ENCODE data around the gene DUS2.
"Not testable (repeated sequence)": the region's sequence is repeated elsewhere in the genome, so short reads cannot be mapped to it uniquely, and the experiment has no call there.

DUS2 gene

DNA sequence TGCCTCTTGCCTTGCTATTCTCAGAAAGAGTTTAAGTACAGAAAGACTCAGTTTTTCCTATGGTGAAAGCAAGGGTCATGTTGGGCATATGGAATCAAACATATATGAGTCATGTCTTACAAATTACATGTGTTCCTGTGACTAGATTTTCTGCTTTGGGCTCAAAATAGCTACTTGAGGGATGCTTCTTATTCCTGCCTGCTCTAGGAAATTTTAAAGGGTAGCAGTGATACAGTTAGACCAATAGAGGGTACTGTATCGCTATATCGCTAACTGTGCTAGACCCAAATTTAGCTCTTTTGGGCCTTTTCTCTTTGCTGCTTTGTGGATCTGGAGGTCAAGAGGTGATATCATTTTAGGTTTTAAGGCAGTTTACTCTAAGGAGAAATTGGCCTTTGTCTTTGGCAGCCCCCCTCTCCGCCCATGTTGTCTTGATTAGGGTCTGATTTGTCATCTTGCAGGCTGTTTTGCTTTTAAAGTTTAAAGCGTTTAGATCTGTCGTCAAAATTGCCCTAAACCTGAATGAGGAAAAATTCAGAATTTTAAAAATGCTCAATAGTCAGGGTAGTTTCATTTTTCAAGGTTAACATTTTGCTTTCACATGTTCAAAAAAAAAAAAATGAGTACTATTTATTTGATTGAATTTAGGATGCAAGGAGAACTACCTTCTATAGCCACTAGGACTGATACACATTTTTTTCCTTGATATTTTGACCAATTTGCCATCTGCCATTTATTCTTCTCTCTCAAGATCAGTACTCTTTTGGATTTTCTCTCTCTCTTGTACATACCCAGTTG, 70.9 kb downstream of the DUS2 start:
- no peak for DNase-seq

DNA sequence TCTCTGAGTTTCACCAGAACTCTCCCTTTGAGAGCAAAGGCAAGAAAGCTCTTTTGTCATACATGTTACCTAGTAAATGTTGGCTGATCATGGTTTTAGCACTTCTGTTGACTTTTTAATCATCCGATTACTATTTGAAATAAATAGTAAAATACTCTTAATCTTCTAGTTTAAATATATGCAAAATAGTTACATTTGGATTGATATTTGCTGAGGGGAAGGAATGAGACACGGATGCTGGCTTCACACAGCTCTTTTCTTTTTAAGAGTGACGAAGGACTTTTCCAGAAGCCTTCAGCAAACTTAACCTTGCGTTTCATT, 71.5 kb downstream of the DUS2 start:
- no peak for DNase-seq

DNA sequence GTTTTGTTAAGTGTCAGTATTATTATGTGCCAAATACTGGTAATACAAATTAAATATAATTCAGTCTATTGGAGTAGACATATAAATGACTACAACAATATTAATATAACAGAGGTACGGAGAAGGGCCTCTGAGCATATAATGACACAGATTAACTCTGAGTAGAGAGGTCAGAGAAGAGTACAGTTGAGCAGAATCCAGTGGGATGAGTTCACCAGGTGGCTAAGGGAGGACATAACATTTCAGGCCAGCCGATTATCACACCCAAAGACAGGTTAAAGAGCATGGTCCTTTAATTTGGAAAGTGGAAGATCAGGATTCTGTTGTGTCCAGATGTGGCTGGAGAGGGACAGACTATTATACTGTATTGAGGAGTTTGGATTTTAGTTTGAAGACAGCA, 73.4 kb downstream of the DUS2 start:
- DNase-seq: no peak

DNA sequence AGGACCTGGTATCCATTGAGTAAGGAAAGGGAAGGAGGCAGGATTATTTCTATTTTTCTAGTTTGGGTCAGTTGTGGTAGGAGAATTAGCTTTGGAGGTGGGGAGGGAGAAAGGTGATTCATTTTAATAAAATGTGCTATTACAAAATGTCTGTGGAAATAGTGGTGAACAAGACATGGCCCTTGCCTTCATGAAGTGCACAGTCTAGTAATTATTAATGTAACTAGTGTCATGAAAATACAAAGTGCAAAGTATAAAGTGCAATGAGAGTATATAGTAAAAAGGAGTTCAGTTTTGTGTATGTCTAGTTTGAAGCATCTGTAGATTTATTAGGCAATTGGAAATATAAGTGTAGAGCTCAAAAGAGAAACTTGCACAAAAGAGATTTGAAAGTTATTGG, 74.0 kb downstream of the DUS2 start:
- DNase-seq: no peak

DNA sequence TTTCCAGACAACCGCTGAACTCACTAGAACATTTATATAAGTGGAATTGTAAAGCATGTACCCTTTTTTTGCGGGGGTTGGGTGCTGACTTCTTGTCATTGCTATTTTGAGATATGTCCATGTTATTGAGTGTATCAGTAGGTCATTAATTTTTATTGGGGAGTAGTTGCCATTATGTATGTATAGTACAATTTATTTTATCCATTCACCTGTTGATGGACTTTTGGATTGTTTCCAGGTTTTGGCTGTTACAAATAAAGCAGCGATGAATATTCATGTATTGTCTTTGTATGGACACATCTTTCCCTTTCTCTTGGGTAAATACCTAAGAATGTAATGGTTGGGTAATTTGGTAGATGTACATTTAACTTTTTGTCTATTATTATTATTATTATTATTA, 74.8 kb downstream of the DUS2 start:
- DNase-seq: no peak

DNA sequence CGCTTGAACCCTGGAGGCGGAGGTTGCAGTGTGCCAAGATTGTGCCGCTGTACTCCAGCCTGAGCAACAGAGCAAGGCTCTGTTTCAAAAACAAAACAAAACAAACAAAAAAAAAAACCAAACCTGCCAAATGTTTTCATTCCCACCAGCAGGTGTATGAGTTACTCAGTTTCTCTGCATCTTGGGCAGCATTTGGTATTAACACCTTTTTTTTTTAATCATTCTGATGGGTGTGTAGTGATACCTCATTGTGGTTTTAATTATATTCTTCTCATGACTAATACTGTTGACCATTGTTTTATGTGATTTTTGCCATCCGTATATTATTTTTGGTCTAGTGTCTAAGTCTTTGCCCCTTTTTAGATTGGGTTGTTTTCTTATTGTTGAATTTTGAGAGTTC, 77.4 kb downstream of the DUS2 start:
- DNase-seq: no peak

DNA sequence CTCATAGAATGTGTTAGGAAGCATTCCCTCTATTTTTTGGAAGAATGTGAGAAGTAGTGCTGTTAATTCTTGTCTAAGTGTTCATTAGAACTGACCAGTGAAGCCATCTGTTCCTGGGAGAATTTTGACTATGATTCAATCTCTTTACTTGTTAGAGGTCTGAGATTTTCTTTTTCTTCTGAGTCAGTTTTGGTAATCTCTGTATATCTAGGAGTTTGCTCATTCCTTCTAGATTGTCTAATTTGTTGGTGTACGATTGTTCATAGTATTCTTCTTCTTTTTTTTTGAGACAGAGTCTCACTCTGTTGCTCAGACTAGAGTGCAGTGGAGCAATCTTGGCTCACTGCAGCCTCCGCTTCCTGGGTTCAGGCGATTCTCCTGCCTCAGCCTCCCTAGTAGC, 82.5 kb downstream of the DUS2 start:
- no peak for DNase-seq

DNA sequence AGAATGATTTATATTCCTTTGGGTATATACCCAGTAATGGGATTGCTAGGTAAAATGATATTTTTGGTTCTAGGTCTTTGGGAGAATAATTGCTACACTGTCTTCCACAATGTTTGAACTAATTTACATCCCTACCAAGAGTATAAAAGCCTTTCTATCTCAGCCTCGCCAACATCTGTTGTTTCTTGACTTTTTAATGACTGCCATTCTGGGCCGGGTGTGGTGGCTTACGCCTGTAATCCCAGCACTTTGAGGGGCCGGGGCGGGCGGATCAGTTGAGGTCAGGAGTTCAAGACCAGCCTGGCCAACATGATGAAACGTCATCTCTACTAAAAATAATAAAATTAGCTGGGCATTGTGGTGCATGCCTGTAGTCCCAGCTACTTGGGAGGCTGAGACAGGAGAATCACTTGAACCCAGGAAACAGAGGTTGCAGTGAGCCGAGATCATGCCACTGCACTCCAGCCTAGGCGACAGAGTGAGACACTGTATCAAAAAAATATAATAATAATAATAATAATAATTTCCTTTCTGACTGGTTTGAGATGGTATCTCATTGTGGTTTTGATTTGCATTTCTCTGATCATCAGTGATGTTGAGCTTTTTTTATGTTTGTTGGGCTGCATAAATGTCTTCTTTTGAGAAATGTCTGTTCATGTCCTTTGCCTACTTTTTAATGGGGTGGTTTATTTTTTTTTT, 84.3 kb downstream of the DUS2 start:
- DNase-seq: not testable (repeated sequence)

DNA sequence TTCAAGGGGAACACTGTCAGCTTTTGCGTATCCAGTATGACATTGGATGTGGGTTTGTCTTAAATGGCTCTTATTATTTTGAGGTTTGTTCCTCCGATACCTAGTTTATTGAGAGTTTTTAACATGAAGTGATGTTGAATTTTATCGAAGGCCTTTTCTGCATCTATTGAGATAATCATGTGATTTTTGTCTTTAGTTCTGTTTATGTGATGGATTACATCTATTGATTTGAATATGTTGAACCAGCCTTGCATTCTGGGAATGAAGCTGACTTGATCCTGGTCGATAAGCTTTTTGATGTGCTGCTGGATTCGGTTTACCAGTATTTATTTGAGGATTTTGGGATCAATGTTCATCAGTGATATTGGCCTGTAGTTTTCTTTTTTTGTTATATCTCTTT, 86.1 kb downstream of the DUS2 start:
- DNase-seq: not testable (repeated sequence)

DNA sequence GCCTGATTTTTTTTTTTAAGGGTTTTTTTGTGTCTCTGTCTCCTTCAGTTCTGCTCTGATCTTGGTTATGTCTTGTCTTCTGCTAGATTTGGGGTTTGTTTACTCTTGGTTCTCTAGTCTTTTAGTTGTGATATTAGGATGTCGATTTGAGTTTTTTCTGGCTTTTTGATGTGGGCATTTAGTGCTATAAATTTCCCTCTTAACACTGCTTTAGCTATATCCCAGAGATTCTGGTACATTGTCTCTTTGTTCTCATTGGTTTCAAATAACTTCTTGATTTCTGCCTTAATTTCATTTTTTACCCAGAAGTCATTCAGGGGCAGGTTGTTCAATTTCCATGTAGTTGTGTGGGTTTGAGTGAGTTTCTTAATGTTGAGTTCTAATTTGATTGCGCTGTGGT, 87.5 kb downstream of the DUS2 start:
- DNase-seq: not testable (repeated sequence)

DNA sequence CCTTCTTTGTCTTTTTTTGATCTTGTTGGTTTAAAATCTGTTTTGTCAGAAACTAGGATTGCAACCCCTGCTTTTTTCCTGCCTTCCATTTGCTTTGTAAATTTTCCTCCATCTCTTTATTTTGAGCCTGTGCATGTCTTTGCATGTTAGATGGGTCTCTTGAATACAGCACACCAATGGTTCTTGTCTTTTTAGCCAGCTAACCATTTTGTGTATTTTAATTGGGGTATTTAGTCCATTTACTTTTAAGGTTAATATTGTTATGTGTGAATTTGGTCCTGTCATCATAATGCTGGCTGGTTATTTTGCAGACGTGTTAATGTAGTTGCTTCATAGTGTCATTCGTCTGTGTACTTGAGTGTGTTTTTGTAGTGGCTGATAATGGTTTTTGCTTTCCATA, 88.3 kb downstream of the DUS2 start:
- no peak for DNase-seq

DNA sequence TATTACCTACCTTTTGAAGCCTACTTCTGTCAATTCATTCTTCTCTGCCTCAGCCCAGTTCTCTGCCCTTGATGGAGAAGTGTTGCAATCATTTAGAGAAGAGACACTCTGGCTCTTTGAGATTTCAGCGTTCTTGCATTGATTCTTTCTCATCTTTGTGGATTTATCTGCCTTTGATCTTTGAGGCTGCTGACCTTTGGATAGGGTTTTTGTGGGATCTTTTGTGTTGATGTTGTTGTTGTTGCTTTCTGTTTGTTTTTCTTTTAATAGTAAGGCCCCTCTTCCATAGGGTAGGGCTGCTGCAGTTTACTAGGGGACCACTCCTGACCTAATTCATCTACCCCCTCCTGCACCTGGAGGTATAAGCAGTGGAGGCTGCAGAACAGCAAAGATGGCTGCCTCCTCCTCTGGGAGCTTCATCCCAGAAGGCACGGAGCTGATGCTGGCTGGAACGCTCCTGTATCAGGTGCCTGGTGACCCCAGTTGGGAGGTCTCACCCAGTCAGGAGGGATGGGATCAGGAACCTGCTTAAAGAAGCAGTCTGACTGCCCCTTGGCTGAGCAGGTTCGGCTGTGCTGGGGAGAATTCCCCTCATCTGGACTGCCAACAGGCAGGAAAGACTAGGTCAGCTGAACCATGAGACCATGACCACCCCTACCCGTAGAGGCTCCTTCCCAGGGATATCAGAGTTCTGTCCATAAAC, 90.1 kb downstream of the DUS2 start:
- DNase-seq: no peak

DNA sequence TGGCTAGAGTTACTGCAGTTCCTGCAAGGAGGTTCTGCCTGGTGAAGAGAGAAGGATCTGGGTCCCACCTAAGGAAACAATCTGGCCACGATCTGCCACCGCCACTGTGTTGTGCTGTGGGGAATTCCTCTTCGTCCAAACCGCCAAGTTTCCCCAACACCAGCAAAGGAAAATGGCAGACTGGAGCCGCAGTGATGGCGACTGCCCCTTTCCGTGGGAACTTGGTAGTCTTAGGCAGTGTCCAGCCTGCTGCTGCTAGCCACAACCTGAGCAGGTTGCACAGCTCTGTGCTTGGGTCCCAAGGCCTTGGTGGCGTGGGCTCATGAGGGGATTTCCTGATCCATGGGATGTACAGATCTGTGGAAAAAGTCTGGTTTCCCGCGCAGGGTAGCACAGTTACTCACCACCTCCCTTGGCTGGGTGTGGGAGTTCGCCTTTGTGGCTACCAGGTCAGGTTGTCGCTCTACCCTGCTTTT, 90.7 kb downstream of the DUS2 start:
- DNase-seq: no peak

DNA sequence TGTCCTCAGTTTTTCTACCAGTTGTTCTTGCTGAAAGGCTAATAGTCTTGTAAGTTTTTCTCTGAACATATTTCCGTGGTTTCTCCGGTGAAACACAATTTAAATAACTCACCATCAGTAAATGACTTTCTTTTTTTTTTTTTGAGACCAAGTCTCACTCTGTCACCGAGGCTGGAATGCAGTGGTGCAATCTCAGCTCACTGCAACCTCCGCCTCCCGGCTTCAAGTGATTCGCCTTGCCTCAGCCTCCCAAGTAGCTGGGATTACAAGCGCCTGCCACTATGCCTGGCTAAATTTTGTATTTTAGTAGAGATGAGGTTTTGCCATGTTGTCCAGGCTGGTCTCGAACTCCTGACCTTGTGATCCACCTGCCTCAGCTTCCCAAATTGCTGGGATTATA, 91.9 kb downstream of the DUS2 start:
- DNase-seq: not testable (repeated sequence)

DNA sequence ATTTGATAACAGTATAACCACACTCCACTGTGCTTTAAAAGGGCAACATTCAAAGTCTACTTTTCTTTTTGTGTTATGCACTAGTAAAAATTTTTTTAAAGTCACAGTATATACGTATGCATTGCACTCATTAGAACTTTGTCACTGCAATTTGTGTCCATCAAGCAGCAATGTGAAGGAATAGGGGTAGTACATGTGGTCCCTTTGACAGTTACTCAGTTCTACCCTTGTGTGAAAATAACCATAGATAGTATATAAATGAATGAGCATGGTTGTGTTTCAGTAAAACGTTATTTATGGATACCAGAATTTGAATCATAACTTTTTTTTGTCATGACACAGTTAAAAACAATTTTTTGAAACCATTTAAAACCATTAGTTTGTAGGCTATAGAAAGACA, 92.8 kb downstream of the DUS2 start:
- DNase-seq: no peak

DNA sequence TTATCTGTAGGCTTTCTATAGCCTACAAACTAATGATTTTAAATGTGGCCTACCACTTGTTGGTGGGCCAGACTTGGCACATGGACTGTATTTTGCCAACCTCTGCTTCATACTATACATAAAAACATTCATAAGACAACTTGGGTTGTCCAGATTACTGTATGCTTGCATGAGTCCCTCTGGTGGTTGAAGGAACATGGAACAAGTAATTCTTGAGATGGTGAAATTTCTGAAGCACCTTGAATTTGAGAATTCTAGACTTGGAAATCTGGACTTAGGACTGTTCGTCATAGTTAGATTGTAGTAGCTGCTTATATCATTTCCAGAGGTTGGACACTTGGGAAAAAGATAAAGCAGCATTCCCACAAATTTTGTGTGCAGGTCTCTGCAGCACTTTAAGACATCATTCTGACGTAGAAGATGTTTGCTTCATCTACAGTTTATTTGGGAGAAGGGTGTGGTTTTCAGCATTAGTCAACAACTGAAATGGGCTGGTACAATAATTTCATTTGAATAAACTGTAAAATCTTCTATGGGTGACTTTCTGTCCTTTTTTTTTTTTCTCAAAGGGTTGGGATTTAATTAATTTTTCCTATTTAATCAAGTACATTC, 93.3 kb downstream of the DUS2 start:
- no peak for DNase-seq

DNA sequence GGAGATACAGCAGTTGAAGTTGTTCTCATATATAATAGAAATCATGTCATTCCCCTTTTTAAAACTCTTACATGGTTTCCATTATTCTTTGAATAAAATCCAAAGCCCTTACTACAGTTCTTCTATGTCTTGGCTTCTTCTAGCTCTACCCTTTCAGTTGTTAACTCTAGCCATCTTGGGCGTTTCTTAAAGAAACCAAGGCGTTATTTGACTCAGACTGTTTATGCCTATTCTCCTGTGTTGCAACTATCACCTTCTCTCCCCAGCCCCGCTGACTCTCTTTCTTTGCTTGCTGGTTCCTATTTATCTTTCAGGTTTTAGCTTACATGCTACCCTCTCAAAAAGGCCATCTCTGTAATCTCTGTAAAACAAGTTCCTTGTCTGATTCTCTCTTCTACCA, 94.8 kb downstream of the DUS2 start:
- DNase-seq: no peak

DNA sequence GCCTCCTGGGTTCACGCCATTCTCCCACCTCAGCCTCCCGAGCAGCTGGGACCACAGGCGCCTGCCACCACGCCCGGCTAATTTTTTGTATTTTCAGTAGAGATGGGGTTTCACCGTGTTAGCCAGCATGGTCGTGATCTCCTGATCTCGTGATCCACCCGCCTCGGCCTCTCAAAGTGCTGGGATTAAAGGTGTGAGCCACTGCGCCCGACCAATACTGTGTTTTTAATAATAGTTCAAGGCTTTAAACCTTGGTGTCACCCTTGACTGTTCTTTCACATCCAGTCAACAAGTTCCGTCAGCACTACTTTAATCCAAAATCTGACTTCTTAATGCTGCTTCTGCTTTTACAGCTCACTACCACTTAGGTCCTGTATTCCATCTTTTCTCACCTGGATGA, 95.9 kb downstream of the DUS2 start:
- DNase-seq: not testable (repeated sequence)

DNA sequence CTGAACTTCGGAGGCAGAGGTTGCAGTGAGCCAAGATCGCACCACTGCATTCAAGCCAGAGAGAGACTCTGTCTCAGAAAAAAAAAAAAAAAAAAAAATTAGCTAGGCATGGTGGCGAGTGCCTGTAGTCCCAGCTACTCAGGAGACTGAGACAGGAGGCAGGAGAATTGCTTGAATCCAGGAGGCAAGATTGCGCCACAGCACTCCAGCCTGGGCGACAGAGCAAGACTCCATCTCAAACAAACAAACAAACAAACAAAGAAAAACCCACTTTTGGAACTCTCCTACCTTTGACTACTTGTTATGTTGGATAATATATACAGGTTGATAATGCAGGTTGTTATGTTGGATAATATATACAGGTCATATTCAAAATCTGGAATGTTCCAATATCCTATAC, 97.4 kb downstream of the DUS2 start:
- DNase-seq: not testable (repeated sequence)

DNA sequence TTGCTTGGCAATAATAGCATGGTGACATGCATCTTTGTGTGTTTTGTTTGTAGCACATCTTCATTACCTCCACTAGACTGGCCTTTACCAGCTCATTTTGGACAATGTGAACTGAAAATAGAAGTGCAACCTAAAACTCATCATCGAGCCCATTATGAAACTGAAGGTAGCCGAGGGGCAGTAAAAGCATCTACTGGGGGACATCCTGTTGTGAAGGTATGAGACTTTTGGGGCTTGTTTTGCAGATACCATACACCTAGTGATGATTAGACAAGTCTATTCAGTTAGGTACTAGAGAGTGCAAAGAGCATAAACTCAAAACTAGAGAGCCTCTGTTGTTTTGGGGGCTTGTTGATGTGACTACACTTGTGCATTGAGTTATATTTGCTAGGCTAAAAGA, 103.3 kb downstream of the DUS2 start:
- DNase-seq: no peak

DNA sequence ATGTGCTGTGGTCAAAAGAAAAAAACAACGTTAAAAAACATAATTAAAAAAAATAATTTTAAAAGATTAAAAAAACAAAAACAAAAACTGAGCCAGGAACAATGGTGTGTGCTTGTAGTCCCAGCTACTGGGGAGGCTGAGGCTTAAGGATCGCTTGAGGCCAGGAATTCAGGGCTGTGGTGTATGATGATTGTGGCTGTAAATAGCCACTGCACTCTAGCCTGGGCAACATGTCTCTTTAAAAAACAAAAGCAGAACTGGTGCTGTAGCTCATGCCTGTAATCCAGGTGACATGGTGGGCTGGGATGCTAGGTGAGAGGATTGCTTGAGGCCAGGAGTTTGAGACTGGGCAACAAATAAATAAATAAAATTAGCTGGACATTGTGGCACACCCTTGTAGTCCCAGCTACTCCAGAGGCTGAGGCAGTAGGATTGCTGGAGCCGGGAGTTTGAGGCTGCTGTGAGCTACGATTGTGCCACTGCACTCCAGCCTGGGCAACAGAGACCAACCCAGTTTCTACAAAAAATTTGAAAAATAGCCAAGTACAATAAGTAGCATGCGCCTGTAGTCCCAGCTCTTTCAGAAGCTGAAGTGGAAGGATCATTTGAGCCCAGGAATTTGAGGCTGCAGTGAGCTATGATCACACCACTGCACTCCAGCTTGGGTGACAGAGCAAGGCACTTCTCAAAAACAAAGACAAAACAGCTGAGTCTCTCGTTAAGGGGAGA, 105.7 kb downstream of the DUS2 start:
- no peak for DNase-seq
